HUES64 (cell line): ENCODE data around the gene LYSMD1.

Experiments
- H3K27ac ChIP-seq: 2 replicates; pipeline ENCODE4 v1.7.0; 2013; ENCODE audit warnings: low read depth, low read length, inconsistent platforms
- H3K27me3 ChIP-seq: 2 replicates; pipeline ENCODE4 v1.6.1; 2013; ENCODE audit warnings: mild to moderate bottlenecking, low read length; ENCODE audit not compliant: insufficient read depth
- H3K36me3 ChIP-seq: 2 replicates; pipeline ENCODE4 v1.6.1; 2013; ENCODE audit warnings: mild to moderate bottlenecking, low read length; ENCODE audit not compliant: insufficient read depth
- H3K4me1 ChIP-seq: 2 replicates; pipeline ENCODE4 v1.6.1; 2013; ENCODE audit warnings: mild to moderate bottlenecking, low read length, moderate library complexity; ENCODE audit not compliant: insufficient read depth
- H3K4me3 ChIP-seq: 2 replicates; pipeline ENCODE4 v1.5.1; 2013; ENCODE audit warnings: mild to moderate bottlenecking, low read length, moderate library complexity
- H3K9ac ChIP-seq: 2 replicates; pipeline ENCODE4 v1.6.1; 2013; ENCODE audit warnings: mild to moderate bottlenecking, low read depth, low read length
- H3K9me3 ChIP-seq: 2 replicates; pipeline ENCODE4 v1.6.1; 2013; ENCODE audit warnings: low read depth, low read length; ENCODE audit not compliant: insufficient read depth
- WGBS: fragments of 150-250, 120-280 bp; methylation state at CpG from one replicate; pipeline ENCODE4 v1.1.7; 2013; ENCODE audit warnings: missing lambda C conversion rate; 5-methylcytosine and 5-hydroxymethylcytosine counted together

LYSMD1 gene

GRCh38 chr1:151175041-151175741 lies 9.5 kb upstream of the LYSMD1 start:
- WGBS, result 99% methylated on average over 4 of the region's 6 CpGs
- Histone ChIP-seq H3K4me3 (no peak overlapping the region), H3K27me3 (no peaks in the 10 kb centered on the region), H3K4me1 (no peaks in the 10 kb centered on the region), H3K9ac (no peak overlapping the region), H3K9me3 (no peaks in the 10 kb centered on the region), H3K36me3 (peaks cover 59% of the 10 kb centered on the region), H3K27ac (no peak overlapping the region)

GRCh38 chr1:151171190-151171589 lies 5.5 kb upstream of the LYSMD1 start:
- 79% methylated on average over 5 of the region's 5 CpGs for WGBS
- no peaks in the 10 kb centered on the region for H3K27me3 ChIP-seq
- H3K4me1 ChIP-seq, result no peaks in the 10 kb centered on the region; the same call in 1 of the 2 replicates
- no peaks in the 10 kb centered on the region for H3K9me3 ChIP-seq
- H3K4me3 ChIP-seq, result no peak overlapping the region
- no peak overlapping the region for H3K27ac ChIP-seq
- peaks cover 46% of the 10 kb centered on the region for H3K36me3 ChIP-seq
- no peak overlapping the region for H3K9ac ChIP-seq

GRCh38 chr1:151167116-151167515 lies 1.4 kb upstream of the LYSMD1 start:
- H3K4me3 ChIP-seq, result peak overlapping the region; percentile 87
- H3K9me3 ChIP-seq, result no peaks in the 10 kb centered on the region
- H3K4me1 ChIP-seq, result peaks cover 3% of the 10 kb centered on the region; the same call in 1 of the 2 replicates
- H3K27me3 ChIP-seq, result no peaks in the 10 kb centered on the region
- no peak overlapping the region for H3K27ac ChIP-seq
- peaks cover 26% of the 10 kb centered on the region for H3K36me3 ChIP-seq
- peak overlapping the region; percentile 85 for H3K9ac ChIP-seq
- WGBS, result 96% methylated on average over 6 of the region's 6 CpGs

GRCh38 chr1:151166505-151166956 lies 829 bp upstream of the LYSMD1 start:
- Histone ChIP-seq H3K27ac (peak overlapping the region; percentile 62; the same call in 1 of the 2 replicates), H3K36me3 (peaks cover 31% of the 10 kb centered on the region)
- 7% methylated on average over 15 of the region's 15 CpGs for WGBS

GRCh38 chr1:151165281-151165737 lies 393 bp downstream of the LYSMD1 start:
- Histone ChIP-seq H3K27ac (peak overlapping the region; percentile 55), H3K9me3 (no peaks in the 10 kb centered on the region), H3K4me1 (peaks cover 3% of the 10 kb centered on the region; the same call in 1 of the 2 replicates), H3K36me3 (peaks cover 40% of the 10 kb centered on the region), H3K4me3 (peak overlapping the region; percentile 87), H3K27me3 (no peaks in the 10 kb centered on the region), H3K9ac (peak overlapping the region; percentile 40; the same call in 1 of the 2 replicates)
- WGBS, result 1% methylated on average over 15 of the region's 15 CpGs

More at GRCh38 chr1:151166505-151166956, 829 bp upstream of the LYSMD1 start:
- Histone ChIP-seq H3K4me1 (peaks cover 3% of the 10 kb centered on the region; the same call in 1 of the 2 replicates), H3K27me3 (no peaks in the 10 kb centered on the region), H3K9ac (peak overlapping the region; percentile 85), H3K9me3 (no peaks in the 10 kb centered on the region), H3K4me3 (peak overlapping the region; percentile 87)

- H3K9me3 ChIP-seq, result no peaks in the 10 kb centered on the region
- peaks cover 3% of the 10 kb centered on the region; the same call in 1 of the 2 replicates for H3K4me1 ChIP-seq
- peaks cover 41% of the 10 kb centered on the region for H3K36me3 ChIP-seq
- 0 out of 2 replicates have a peak overlapping the region, but pooled peaks have one; percentile 8 for H3K9ac ChIP-seq
- H3K27ac ChIP-seq, result peak overlapping the region; percentile 55; the same call in 1 of the 2 replicates
- H3K27me3 ChIP-seq, result no peaks in the 10 kb centered on the region
- peak overlapping the region; percentile 87 for H3K4me3 ChIP-seq
- 34% methylated on average over 11 of the region's 11 CpGs for WGBS
These were observed 896 bp downstream of the LYSMD1 start for GRCh38 chr1:151164732-151165280.

GRCh38 chr1:151159373-151159772 lies 6.3 kb downstream of the LYSMD1 start:
- Histone ChIP-seq H3K36me3 (peaks cover 28% of the 10 kb centered on the region), H3K9ac (no peak overlapping the region), H3K4me1 (peaks cover 3% of the 10 kb centered on the region; the same call in 1 of the 2 replicates), H3K27me3 (no peaks in the 10 kb centered on the region), H3K27ac (no peak overlapping the region), H3K4me3 (no peak overlapping the region), H3K9me3 (no peaks in the 10 kb centered on the region)

- WGBS, result 92% methylated on average over 22 of the region's 22 CpGs
- Histone ChIP-seq H3K27ac (no peak overlapping the region), H3K27me3 (no peaks in the 10 kb centered on the region), H3K9ac (no peak overlapping the region), H3K36me3 (peaks cover 28% of the 10 kb centered on the region), H3K4me1 (peaks cover 3% of the 10 kb centered on the region; the same call in 1 of the 2 replicates), H3K4me3 (no peak overlapping the region), H3K9me3 (no peaks in the 10 kb centered on the region)
These were observed 6.9 kb downstream of the LYSMD1 start for GRCh38 chr1:151158751-151159251.

- H3K4me3 ChIP-seq, result no peak overlapping the region
- no peaks in the 10 kb centered on the region for H3K27me3 ChIP-seq
- peaks cover 28% of the 10 kb centered on the region for H3K36me3 ChIP-seq
- no peak overlapping the region for H3K9ac ChIP-seq
- 93% methylated on average over 5 of the region's 5 CpGs for WGBS
- H3K27ac ChIP-seq, result no peak overlapping the region
- H3K4me1 ChIP-seq, result peaks cover 3% of the 10 kb centered on the region; the same call in 1 of the 2 replicates
- H3K9me3 ChIP-seq, result no peaks in the 10 kb centered on the region
These were observed 7.4 kb downstream of the LYSMD1 start for GRCh38 chr1:151158326-151158725.

- peaks cover 28% of the 10 kb centered on the region for H3K36me3 ChIP-seq
- H3K9me3 ChIP-seq, result no peaks in the 10 kb centered on the region
- H3K27me3 ChIP-seq, result no peaks in the 10 kb centered on the region
- no peak overlapping the region for H3K4me3 ChIP-seq
- H3K27ac ChIP-seq, result no peak overlapping the region
- WGBS, result 92% methylated on average over 6 of the region's 6 CpGs
- H3K9ac ChIP-seq, result no peak overlapping the region
- H3K4me1 ChIP-seq, result peaks cover 3% of the 10 kb centered on the region; the same call in 1 of the 2 replicates
These were observed 8.6 kb downstream of the LYSMD1 start for GRCh38 chr1:151157067-151157531.

- Histone ChIP-seq H3K9me3 (no peaks in the 10 kb centered on the region), H3K4me1 (peaks cover 3% of the 10 kb centered on the region; the same call in 1 of the 2 replicates), H3K4me3 (no peak within 1 kb of the TSS), H3K36me3 (peaks cover 23% of the 10 kb centered on the region), H3K9ac (no peak within 1 kb of the TSS), H3K27me3 (no peaks in the 10 kb centered on the region), H3K27ac (no peak within 1 kb of the TSS)
- 60% methylated on average over 4 of the region's 4 CpGs for WGBS
These were observed 9.2 kb downstream of the LYSMD1 start, which contains the start of gene TNFAIP8L2 for GRCh38 chr1:151156515-151156819. Gene TNFAIP8L2, plus strand, starts transcription at chr1:151156649. Its CDS starts 2,049 bp downstream, at chr1:151158698.
